ENCODE measurements around the gene GANAB.
"Not testable (repeated sequence)": the region's sequence is repeated elsewhere in the genome, so short reads cannot be mapped to it uniquely, and the experiment has no call there.

GANAB gene

DNA sequence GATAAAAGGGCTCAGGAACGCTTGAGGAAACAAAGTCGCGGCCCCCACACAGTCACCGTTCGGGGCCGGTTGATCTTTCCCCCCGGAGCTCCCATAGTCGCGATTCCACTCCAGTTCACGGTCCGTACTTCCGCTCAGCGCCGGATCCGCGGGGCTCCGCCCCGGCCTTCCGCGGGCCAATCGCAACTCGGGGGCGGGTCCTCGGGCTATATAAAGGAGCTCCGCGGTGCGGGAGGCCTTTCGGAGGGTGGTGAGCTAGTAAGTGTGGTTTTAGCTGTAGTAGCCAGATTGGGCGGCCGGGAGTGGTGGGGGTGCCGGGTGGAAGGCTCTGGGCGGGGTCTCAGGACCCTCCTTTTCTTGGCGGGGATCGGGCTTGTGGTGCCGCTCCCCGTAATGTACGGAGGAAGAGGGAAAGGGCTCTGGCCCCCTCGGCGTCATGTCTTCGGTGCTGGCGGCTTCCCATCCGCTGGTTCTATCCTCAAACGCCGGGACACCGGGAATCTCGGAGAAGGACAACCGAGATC is 18.7 kb upstream of the GANAB start, which contains the start of the genes C11orf98 and CSKMT:
Gene C11orf98, minus strand, starts transcription at position 136 of the 524 bp plus-strand sequence. Its CDS starts 41 bp downstream, at position 95.
Gene CSKMT, plus strand, starts transcription at position 238 of the 524 bp plus-strand sequence. CDS start 568 bp downstream, outside the sequence.
- H3K9me3 ChIP-seq (replicated peaks; ENCODE audit: low read length) = no peaks in the 10 kb centered on the region
- H3K4me1 ChIP-seq (ENCODE audit: control insufficient read depth, insufficient read depth, low read length) = peaks cover 22% of the 10 kb centered on the region
- no peaks in the 10 kb centered on the region for H3K27me3 ChIP-seq (ENCODE audit: control insufficient read depth, insufficient read depth, low read length)
- H3K4me2 ChIP-seq (ENCODE audit: low read length) = peak within 1 kb of the TSS; percentile 97
- peak within 1 kb of the TSS; percentile 81 for H3K4me3 ChIP-seq (ENCODE audit: low read length)
- H3K36me3 ChIP-seq (ENCODE audit: insufficient read depth, low read length) = peaks cover 30% of the 10 kb centered on the region
- H3K9ac ChIP-seq (ENCODE audit: low read depth, low read length) = peak within 1 kb of the TSS; percentile 95

DNA sequence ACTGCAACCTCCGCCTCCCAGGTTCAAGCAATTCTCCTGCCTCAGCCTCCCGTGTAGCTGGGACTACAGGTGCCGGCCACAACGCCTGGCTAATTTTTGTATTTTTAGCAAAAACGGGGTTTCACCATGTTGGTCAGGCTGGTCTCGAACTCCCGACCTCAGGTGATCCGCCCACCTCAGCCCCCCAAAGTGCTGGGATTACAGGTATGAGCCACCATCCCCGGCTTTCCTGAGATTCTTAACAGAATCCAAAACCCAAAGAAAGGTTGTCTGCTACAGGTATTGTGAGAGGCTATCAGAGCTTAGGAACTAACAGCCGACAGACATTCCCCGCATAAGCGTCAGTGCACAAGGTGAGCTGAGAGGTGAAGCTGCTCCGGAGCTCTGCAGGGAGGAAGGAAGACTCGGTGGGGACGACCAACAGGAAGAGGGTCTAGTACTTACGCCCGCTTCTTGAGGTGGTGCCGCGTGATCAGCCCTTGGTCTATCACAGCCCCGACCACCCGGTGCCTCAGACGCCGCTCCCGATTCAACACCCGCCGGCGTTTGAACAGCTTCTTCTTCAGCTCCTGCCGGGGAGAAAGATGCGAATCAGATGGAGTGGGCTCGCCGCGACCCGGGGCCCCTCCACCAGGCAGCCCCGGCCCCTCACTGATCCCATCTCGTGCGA is 18.1 kb upstream of the GANAB start:
- Histone ChIP-seq H3K9me3 (replicated peaks; ENCODE audit: low read length) (no peaks in the 10 kb centered on the region), H3K4me2 (ENCODE audit: low read length) (peak overlapping the region; percentile 88), H3K4me1 (ENCODE audit: control insufficient read depth, insufficient read depth, low read length) (peaks cover 16% of the 10 kb centered on the region), H3K9ac (ENCODE audit: low read depth, low read length) (peak overlapping the region; percentile 95), H3K27me3 (ENCODE audit: control insufficient read depth, insufficient read depth, low read length) (no peaks in the 10 kb centered on the region), H3K36me3 (ENCODE audit: insufficient read depth, low read length) (peaks cover 30% of the 10 kb centered on the region), H3K4me3 (ENCODE audit: low read length) (peak overlapping the region; percentile 81)

- H3K9me3 ChIP-seq (replicated peaks; ENCODE audit: low read length) = no peaks in the 10 kb centered on the region
- peaks cover 6% of the 10 kb centered on the region for H3K4me1 ChIP-seq (ENCODE audit: control insufficient read depth, insufficient read depth, low read length)
- no peak overlapping the region for H3K4me2 ChIP-seq (ENCODE audit: low read length)
- no peaks in the 10 kb centered on the region for H3K36me3 ChIP-seq (ENCODE audit: insufficient read depth, low read length)
- no peak overlapping the region for H3K4me3 ChIP-seq (ENCODE audit: low read length)
- no peak overlapping the region for H3K9ac ChIP-seq (ENCODE audit: low read depth, low read length)
- H3K27me3 ChIP-seq (ENCODE audit: control insufficient read depth, insufficient read depth, low read length) = no peaks in the 10 kb centered on the region
Measured at GRCh38 chr11:62656796-62657429, 10.5 kb upstream of the GANAB start.

DNA sequence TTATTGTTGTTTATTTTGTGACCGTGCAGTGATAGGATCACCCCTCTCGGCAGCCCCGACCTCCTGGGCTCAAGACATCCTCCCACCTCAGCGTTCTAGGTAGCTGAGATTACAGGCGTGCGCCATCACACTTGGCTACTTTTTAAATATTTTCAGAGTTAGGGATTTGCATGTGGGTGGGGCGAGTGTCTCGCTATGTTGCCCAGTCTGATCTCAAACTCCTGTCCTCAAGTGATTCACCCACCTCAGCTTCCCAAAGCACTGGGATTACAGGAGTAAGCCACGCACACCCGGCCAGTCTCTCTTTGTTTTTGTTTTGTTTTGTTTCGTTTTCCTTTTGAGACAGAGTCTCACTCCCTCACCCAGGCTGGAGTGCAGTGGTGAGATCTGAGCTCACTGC is 7.9 kb upstream of the GANAB start:
- H3K4me2 ChIP-seq (ENCODE audit: low read length) = no peak overlapping the region
- no peak overlapping the region for H3K9ac ChIP-seq (ENCODE audit: low read depth, low read length)
- peaks cover 5% of the 10 kb centered on the region for H3K36me3 ChIP-seq (ENCODE audit: insufficient read depth, low read length)
- H3K27me3 ChIP-seq (ENCODE audit: control insufficient read depth, insufficient read depth, low read length) = no peaks in the 10 kb centered on the region
- H3K4me3 ChIP-seq (ENCODE audit: low read length) = no peak overlapping the region
- no peaks in the 10 kb centered on the region for H3K9me3 ChIP-seq (replicated peaks; ENCODE audit: low read length)
- H3K4me1 ChIP-seq (ENCODE audit: control insufficient read depth, insufficient read depth, low read length) = peaks cover 12% of the 10 kb centered on the region

- Histone ChIP-seq H3K36me3 (ENCODE audit: insufficient read depth, low read length) (peaks cover 18% of the 10 kb centered on the region), H3K4me2 (ENCODE audit: low read length) (peak overlapping the region; percentile 93), H3K4me1 (ENCODE audit: control insufficient read depth, insufficient read depth, low read length) (peaks cover 24% of the 10 kb centered on the region), H3K9ac (ENCODE audit: low read depth, low read length) (peak overlapping the region; percentile 96), H3K9me3 (replicated peaks; ENCODE audit: low read length) (no peaks in the 10 kb centered on the region), H3K27me3 (ENCODE audit: control insufficient read depth, insufficient read depth, low read length) (no peaks in the 10 kb centered on the region), H3K4me3 (ENCODE audit: low read length) (peak overlapping the region; percentile 93)
Measured at GRCh38 chr11:62652161-62653006, 6.0 kb upstream of the GANAB start.

DNA sequence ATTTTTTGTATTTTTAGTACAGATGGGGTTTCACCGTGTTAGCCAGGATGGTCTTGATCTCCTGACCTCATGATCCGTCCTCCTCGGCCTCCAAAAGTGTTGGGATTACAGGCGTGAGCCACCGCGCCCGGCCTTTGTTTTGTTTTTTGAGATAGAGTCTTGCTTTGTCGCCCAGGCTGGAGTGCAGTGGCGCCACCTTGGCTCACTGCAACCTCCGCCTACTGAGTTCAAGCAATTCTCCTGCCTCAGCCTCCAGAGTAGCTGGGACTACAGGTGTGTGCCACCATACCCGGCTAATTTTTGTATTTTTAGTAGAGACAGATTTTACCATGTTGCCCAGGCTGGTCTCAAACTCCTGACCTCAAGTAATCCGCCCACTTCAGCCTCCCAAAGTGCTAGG is 3.9 kb upstream of the GANAB start:
- H3K9me3 ChIP-seq (replicated peaks; ENCODE audit: low read length); H3K9ac ChIP-seq (ENCODE audit: low read depth, low read length); H3K4me2 ChIP-seq (ENCODE audit: low read length); H3K4me3 ChIP-seq (ENCODE audit: low read length); H3K27me3 ChIP-seq (ENCODE audit: control insufficient read depth, insufficient read depth, low read length): not testable (repeated sequence)
- Histone ChIP-seq H3K36me3 (ENCODE audit: insufficient read depth, low read length) (peaks cover 18% of the 10 kb centered on the region), H3K4me1 (ENCODE audit: control insufficient read depth, insufficient read depth, low read length) (peaks cover 31% of the 10 kb centered on the region)

- no peak overlapping the region for H3K4me3 ChIP-seq (ENCODE audit: low read length)
- H3K36me3 ChIP-seq (ENCODE audit: insufficient read depth, low read length) = peaks cover 20% of the 10 kb centered on the region
- no peaks in the 10 kb centered on the region for H3K9me3 ChIP-seq (replicated peaks; ENCODE audit: low read length)
- H3K4me1 ChIP-seq (ENCODE audit: control insufficient read depth, insufficient read depth, low read length) = peaks cover 38% of the 10 kb centered on the region
- no peak overlapping the region for H3K9ac ChIP-seq (ENCODE audit: low read depth, low read length)
- no peaks in the 10 kb centered on the region for H3K27me3 ChIP-seq (ENCODE audit: control insufficient read depth, insufficient read depth, low read length)
- H3K4me2 ChIP-seq (ENCODE audit: low read length) = no peak overlapping the region
Measured at GRCh38 chr11:62649486-62649885, 3.1 kb upstream of the GANAB start.

GRCh38 chr11:62648967-62649364 is 2.6 kb upstream of the GANAB start:
- Histone ChIP-seq H3K4me1 (ENCODE audit: control insufficient read depth, insufficient read depth, low read length) (peaks cover 38% of the 10 kb centered on the region), H3K36me3 (ENCODE audit: insufficient read depth, low read length) (peaks cover 25% of the 10 kb centered on the region), H3K4me2 (ENCODE audit: low read length) (no peak overlapping the region), H3K9ac (ENCODE audit: low read depth, low read length) (no peak overlapping the region), H3K27me3 (ENCODE audit: control insufficient read depth, insufficient read depth, low read length) (no peaks in the 10 kb centered on the region), H3K9me3 (replicated peaks; ENCODE audit: low read length) (no peaks in the 10 kb centered on the region), H3K4me3 (ENCODE audit: low read length) (no peak overlapping the region)

- H3K9ac ChIP-seq (ENCODE audit: low read depth, low read length) = no peak overlapping the region
- H3K4me1 ChIP-seq (ENCODE audit: control insufficient read depth, insufficient read depth, low read length) = peaks cover 36% of the 10 kb centered on the region
- H3K36me3 ChIP-seq (ENCODE audit: insufficient read depth, low read length) = peaks cover 28% of the 10 kb centered on the region
- no peaks in the 10 kb centered on the region for H3K9me3 ChIP-seq (replicated peaks; ENCODE audit: low read length)
- no peaks in the 10 kb centered on the region for H3K27me3 ChIP-seq (ENCODE audit: control insufficient read depth, insufficient read depth, low read length)
- no peak overlapping the region for H3K4me3 ChIP-seq (ENCODE audit: low read length)
- no peak overlapping the region for H3K4me2 ChIP-seq (ENCODE audit: low read length)
Measured at GRCh38 chr11:62648185-62648966, 2.0 kb upstream of the GANAB start.

- Histone ChIP-seq H3K36me3 (ENCODE audit: insufficient read depth, low read length) (peaks cover 33% of the 10 kb centered on the region), H3K4me2 (ENCODE audit: low read length) (peak overlapping the region; percentile 68), H3K4me3 (ENCODE audit: low read length) (no peak overlapping the region), H3K4me1 (ENCODE audit: control insufficient read depth, insufficient read depth, low read length) (peaks cover 36% of the 10 kb centered on the region), H3K9ac (ENCODE audit: low read depth, low read length) (no peak overlapping the region), H3K9me3 (replicated peaks; ENCODE audit: low read length) (no peaks in the 10 kb centered on the region), H3K27me3 (ENCODE audit: control insufficient read depth, insufficient read depth, low read length) (no peaks in the 10 kb centered on the region)
Measured at GRCh38 chr11:62647609-62648005, 1.2 kb upstream of the GANAB start.

Data from skeletal muscle satellite cell (primary cell).